Activated CD4-positive, CD25-positive, alpha-beta regulatory T cell (primary cell): ENCODE results near the gene NFRKB.
"Not testable (repeated sequence)": the region's sequence is repeated elsewhere in the genome, so short reads cannot be mapped to it uniquely, and the experiment has no call there.

Experiments used
- DNase-seq, 4 experiments: peaks; one replicate each; lab custom pipeline; 2025; lab: John Stamatoyannopoulos, UW

Gene NFRKB

DNA sequence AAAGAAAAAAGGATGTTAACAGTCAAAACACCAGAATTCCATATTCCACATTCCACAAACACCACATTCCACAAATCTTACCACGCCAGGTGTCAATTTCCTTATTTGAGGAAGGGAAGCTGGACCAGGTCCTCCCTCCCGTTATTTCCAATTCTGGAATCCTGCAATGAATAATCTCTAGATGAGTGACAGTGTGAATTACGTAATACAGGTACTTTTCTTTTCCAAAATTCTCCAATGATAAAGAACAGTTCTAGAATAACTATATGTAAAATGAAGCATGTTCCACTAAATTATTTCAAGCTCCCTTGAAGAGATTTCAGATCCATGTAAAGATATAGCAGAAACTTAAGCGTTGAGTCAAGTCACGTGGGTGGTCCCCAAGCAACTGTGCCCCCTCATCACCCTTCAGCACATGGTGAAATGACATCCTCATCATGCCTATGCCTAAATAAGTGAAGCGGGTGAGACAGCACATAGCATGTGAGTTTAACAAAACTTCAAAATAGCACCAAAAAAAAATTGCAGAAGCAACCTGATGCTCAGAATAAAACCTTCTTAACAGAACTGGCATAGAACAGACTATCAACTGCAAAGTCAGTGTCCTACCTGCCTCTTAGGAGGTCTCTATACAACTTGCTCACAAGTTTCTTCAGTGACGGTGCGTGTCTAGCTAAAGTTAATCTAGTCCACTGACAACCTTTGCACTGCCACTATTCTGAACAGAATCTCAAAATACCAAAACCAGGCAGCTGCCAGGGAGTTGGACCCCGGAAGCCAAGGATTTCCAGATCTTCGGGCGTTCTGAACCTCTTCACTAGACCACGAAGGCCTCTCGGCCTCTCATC, 876 bp downstream of the NFRKB start:
- DNase-seq, result no peak

DNA sequence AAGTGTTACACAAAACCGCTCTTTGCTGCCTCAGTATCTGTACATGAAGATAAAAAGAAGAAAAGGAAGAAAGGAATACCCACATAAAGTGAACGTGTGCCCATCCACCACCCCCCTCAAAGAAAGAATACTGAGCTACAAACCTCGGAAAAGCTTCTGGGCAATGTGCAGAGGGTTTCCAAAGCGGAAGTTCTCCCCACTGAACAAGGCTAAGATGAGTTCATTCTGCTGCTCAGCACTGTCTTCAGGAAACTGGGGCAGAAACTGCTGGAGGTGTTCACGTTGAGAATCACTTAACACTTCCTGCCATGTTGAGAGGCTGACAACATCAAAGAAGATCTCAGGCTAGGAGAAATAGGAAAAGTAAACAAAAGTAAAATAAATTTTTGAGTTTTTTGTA, 6.9 kb downstream of the NFRKB start:
- DNase-seq, result no peak

DNA sequence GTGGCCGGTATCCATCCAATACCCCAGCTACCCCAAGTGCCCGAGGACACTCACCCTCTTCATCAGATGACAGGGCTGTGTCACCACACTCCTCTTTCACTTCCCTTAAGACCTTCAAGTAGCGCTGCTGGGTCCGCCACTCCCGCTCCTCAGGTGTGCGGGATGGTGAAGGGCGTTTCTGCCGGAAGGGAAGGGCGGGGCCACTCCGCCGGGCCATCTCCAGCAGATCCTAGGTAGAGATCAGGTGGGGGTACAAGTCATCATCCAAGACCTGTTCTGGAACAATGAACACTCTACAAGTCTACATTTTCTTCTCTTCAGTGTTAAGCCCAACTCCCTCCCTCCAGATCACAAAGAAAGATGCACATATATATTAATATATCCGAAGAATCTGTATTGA, 10.0 kb downstream of the NFRKB start:
- no peak for DNase-seq

GRCh38 chr11:129884581-129884980, 10.8 kb downstream of the NFRKB start:
- no peak for DNase-seq

GRCh38 chr11:129881570-129882170, 13.7 kb downstream of the NFRKB start:
- peak in 1 of 4 experiments; percentile 7 for DNase-seq

DNA sequence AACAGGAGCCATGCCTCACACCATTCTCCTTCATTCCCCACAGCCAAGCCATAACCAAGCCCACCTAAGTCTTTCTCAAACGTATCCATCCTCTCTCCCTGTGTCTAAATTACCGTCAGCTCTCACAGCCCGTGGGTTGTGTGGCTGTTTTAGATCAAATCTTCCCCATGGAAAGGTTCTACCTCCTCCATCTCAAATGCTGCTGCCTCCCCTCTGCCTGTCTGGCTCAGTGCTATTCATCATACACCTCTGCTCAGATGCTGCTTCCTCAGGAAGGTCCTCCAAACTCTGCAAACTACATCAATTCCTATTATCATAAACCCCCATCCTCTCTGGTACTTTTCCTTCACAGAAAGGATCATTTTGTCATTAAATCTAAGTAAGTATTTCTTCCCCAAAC, 15.1 kb downstream of the NFRKB start:
- no peak for DNase-seq

DNA sequence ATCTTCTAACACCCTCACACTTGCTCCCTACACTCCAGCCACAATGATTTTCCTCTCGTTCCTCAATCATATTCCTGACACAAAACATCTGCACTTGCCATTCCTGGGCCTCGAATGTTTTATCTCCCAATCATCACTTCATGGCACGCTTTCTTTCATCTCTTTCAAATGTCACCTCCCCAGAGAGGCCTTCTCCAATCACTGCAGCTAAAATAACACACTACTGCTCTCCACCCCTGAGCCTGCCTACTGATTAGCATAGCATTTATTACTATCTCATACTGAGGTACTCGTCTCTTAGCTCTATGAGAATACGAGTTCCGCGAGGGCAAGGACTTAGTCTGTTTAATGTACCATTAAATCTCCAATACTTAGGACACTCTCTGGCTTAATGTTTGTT, 23.5 kb downstream of the NFRKB start:
- DNase-seq, result no peak

GRCh38 chr11:129868626-129869025, 26.8 kb downstream of the NFRKB start:
- not testable (repeated sequence) for DNase-seq

DNA sequence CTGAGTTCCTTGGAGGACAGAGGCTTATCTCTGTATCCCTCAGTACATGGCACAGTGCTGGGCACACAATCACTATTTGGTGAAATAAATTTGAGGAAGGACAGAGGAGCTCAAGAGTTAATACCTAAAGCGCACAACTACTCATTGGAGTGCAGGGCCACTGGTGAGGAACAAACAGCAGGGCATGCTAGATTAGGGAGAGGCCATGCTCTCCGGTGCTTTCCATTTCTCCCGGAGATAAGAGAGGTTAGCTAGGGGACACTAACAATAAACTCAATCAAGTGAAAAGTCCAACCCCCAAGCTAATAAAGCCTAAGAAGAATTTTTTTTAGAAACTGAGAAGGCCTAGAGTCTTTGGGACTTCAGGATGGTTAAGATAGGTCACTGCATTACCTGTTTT, 29.1 kb downstream of the NFRKB start:
- DNase-seq, result no peak

GRCh38 chr11:129865701-129866100, 29.7 kb downstream of the NFRKB start:
- no peak for DNase-seq

DNA sequence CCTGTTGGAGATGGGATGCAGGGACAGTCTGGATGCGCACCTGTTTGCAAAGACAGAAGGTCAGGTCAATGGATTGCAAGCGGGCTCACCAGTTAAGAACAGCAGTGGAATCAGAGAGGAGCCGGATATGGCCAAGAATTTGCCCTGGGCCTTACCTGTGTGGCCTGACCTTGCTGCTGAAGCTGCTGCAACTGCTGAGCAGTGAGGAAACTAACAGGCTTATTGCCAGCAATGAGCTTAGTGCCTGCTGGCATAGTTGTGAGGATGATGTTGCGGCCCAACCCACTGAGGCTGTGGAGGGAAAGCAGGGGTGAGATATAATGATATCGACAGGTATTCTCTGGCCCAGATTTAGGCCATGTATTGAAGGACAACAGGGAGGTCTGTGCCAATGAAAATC, 30.6 kb downstream of the NFRKB start:
- no peak for DNase-seq

- DNase-seq, result no peak
Observed at GRCh38 chr11:129861702-129862522, 33.5 kb downstream of the NFRKB start.

DNA sequence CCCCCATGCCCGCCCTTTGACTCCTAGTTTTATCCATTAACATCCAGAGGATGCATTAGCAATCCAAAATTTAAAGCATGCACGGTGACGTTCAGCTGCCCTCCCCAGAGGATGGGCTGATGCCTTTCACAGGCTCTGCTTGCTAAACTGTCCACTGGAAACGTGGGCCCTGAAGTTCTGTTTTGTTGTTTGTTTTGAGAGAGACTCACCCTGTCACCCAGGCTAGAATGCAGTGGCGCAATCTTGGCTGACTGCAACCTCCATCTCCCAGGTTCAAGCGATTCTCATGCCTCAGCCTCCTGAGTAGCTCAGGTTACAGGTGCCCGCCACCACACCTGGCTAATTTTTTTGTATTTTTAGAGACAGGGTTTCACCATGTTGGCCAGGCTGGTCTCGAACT, 39.3 kb downstream of the NFRKB start:
- DNase-seq, result no peak

GRCh38 chr11:129855086-129855485, 40.3 kb downstream of the NFRKB start:
- no peak for DNase-seq

DNA sequence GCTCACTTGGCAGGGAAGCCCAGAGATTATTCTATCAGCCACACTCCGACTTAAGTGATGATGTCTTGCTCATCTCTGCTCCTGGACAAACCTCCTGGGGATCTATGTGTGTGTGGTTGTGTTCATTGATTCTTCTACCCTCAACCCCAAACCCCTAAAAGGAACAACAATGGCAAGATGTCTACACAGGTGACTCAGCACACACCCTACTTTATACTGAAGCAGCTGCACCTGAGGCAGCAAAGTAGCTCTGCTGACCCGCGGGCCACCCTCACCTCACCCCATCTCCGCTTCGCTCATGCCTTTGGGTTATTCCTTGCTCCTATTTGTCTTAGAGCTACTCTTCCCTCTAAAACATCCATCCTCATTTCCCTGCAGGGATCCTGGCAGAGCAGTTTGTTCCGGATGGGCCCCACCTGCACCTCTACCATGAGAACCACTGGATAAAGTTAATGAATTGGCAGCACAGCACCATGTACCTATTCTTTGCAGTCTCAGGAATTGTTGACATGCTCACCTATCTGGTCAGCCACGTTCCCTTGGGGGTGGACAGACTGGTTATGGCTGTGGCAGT, 41.1 kb downstream of the NFRKB start:
- no peak for DNase-seq

DNA sequence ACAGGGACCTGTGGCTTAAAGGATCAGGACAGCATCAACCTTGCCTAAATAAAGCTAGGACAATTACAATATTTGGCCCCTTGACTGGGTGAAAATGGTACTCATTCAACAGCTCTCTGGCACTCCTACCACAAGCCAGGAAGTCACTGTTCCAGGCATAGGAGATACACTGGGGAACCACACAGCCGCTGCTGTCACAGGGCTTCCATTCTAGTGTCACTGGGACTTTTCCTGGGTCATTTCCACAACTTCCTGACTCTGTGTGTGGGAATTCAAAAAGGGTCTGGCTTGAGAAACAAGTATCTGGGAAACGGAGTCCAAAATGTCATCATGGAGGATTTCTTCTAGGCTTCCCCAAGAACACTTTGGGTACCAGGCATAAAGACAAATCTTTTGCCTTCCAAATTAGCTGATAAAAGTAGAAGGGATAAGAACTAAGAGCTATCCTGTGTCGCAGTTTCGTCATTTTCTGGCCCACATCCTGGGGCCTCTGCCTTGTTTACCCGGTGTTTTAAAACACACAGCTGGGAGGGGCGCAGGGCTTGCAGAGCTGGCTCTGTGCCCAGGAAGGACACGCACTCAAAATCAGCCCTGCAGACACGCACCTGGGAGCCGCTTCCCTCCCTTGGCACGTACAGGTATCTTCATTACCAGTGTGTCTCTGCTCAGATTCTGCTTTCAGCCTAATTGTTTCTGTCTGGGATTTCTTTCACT, 41.7 kb downstream of the NFRKB start:
- peak in 3 of 4 experiments; percentile 8 to 69 (median 59) for DNase-seq

DNA sequence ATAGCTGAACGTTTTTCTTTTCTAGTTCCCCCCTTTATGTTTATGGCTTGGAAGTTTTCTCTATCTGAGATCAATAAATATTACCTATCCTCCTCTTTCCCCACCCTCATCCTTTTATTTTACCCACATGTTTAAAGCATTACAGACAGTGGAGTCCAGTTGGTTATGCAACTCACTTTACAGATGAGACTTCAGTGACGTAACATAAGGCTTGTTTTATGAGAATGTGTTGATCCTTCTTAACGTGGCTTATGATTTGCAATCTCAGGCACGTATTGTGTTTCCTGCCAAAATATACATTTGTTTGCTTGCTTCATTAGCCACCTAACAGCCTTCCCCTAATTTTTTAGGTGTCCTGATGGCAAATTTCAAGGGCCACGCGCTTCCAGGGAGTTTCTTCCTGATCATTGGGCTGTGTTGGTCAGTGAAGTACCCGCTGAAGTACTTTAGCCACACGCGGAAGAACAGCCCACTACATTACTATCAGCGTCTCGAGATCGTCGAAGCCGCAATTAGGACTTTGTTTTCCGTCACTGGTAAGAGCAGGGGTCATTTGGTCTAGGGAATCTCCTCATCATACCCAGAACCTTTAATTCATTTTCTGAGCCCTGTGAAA, 43.1 kb downstream of the NFRKB start:
- DNase-seq, result no peak

DNA sequence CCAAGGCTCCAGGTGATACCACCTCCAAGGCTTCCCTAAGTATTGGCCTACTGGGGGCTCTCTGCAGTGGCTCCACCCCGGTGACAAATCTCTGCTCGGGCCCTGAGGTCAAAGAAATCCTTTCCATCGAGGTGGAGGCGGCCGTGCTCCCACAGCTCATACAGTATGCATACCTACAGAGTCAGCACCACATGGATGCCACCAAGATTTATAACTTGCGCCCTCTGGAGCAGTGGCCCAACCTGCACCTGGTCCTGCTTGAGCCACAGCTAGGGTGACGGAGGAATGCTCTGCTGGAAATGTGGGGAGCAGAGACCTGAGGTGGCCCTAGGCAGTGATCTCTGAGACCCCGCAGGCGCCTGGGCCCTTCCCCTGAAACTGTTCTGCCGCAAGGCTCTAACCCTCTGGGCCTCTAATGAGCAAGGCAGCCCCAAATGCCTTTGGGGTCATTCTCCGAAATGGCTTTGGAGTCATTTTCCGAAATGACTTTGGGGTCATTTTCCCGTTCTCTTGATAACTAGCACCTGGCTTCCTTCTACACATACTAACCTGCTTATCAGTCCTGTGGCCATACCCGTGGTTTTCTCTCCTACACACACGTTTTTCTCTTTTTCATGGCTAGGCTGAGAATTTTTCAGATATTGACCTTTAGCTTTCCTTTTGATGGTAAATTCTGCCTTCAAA, 45.8 kb downstream of the NFRKB start:
- DNase-seq, result no peak

DNA sequence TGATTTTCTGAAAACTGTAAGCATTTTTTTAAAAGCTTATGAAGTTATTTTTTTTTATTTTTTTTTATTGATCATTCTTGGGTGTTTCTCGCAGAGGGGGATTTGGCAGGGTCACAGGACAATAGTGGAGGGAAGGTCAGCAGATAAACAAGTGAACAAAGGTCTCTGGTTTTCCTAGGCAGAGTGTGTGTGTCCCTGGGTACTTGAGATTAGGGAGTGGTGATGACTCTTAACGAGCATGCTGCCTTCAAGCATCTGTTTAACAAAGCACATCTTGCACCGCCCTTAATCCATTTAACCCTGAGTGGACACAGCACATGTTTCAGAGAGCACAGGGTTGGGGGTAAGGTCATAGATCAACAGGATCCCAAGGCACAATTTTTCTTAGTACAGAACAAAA, 48.0 kb downstream of the NFRKB start:
- not testable (repeated sequence) for DNase-seq

GRCh38 chr11:129846508-129847335, 48.7 kb downstream of the NFRKB start:
- DNase-seq, result no peak
